HepG2 (cell line): ENCODE results near the gene SRSF7. TPM values are rescaled to one million over a fixed set of nuclear protein-coding genes. Genes with fewer than 3 reads are reported as not detected.

Experiments
- CCAR2 ChIP-seq: fragments of 200-400 bp; formaldehyde crosslinking; optimal IDR thresholded peaks from 2 replicates; pipeline ENCODE3; 2018; ENCODE audit warnings: low read depth, mild to moderate bottlenecking, low read length, moderate library complexity
- CHD2 ChIP-seq: IDR thresholded peaks from 2 replicates; pipeline ENCODE4 v1.6.1; 2011; ENCODE audit warnings: low read depth, low read length, improper control_type of control experiment
- FLYWCH1 ChIP-seq: sonication (generic); formaldehyde crosslinking; IDR thresholded peaks from 2 replicates; pipeline ENCODE4 v1.8.1; 2023; ENCODE audit warnings: mild to moderate bottlenecking, missing genetic modification reagents
- HNRNPUL1 ChIP-seq: fragments of 200-400 bp; formaldehyde crosslinking; IDR thresholded peaks from 2 replicates; pipeline ENCODE4 v1.6.1; 2017; ENCODE audit warnings: low read depth, mild to moderate bottlenecking, low read length, moderate library complexity
- IKZF5 ChIP-seq: IDR thresholded peaks from 2 replicates; pipeline ENCODE4 v1.6.1; 2018; ENCODE audit warnings: missing genetic modification reagents, mild to moderate bottlenecking, missing compliant biosample characterization
- KDM1A ChIP-seq: IDR thresholded peaks from 2 replicates; pipeline ENCODE4 v1.6.1; 2016; ENCODE audit warnings: missing compliant biosample characterization
- KMT2B ChIP-seq: IDR thresholded peaks from 2 replicates; pipeline ENCODE4 v1.6.1; 2016; ENCODE audit warnings: missing genetic modification reagents, missing compliant biosample characterization
- MAFK ChIP-seq, 2 experiments: IDR thresholded peaks in 1 of 2; conservative IDR thresholded peaks in 1 of 2; 2 replicates each; pipeline ENCODE4 v1.6.1; 2011; ENCODE audit warnings: improper control_type of control experiment in 2 of 2, low read length in 2 of 2
- RFXAP ChIP-seq: sonication (generic); formaldehyde crosslinking; IDR thresholded peaks from 2 replicates; pipeline ENCODE4 v1.4.0; 2020; ENCODE audit warnings: missing genetic modification reagents, borderline replicate concordance
- SRY ChIP-seq: sonication (generic); formaldehyde crosslinking; IDR thresholded peaks from 2 replicates; pipeline ENCODE4 v1.8.0; 2022; ENCODE audit warnings: mild to moderate bottlenecking, missing genetic modification reagents
- UBTF ChIP-seq: sonication (generic); formaldehyde crosslinking; IDR thresholded peaks from 2 replicates; pipeline ENCODE4 v1.4.0; 2020; ENCODE audit warnings: mild to moderate bottlenecking, missing genetic modification reagents
- ZKSCAN1 ChIP-seq: fragments of 150-350 bp; IDR thresholded peaks from 2 replicates; pipeline ENCODE4 v1.6.1; 2014; ENCODE audit warnings: low read length
- ZNF12 ChIP-seq: sonication (generic); formaldehyde crosslinking; IDR thresholded peaks from 2 replicates; pipeline ENCODE4 v1.5.0; 2020; ENCODE audit warnings: missing genetic modification reagents
- ZNF652 ChIP-seq: IDR thresholded peaks from 2 replicates; pipeline ENCODE4 v1.6.1; 2016; ENCODE audit warnings: low read depth, borderline replicate concordance
- ZNF670 ChIP-seq: sonication (generic); formaldehyde crosslinking; IDR thresholded peaks from 2 replicates; pipeline ENCODE4 v1.8.0; 2022; ENCODE audit warnings: mild to moderate bottlenecking, missing genetic modification reagents, borderline replicate concordance
- ZNF770 ChIP-seq: sonication (generic); formaldehyde crosslinking; IDR thresholded peaks from 2 replicates; pipeline ENCODE4 v1.5.0; 2020; ENCODE audit warnings: mild to moderate bottlenecking, missing genetic modification reagents
- polyA plus RNA-seq, 8 experiments: library from polyadenylated mRNA; depleted of rRNA in 3 of 8; stranded (reverse) in 7 of 8; unstranded in 1 of 8; fragments of >200 nt; fragmentation: Illumina TruSeq in 4 of 8; extraction: Trizol in 4 of 8; gene quantifications; 2 replicates each; pipeline versions ENCODE4 v1.2.1 to v1.2.3, GENCODE V29; 2011 to 2016; ENCODE audit warnings: low read depth in 4 of 8, missing spikeins in 1 of 8, mixed read lengths in 1 of 8; ENCODE audit not compliant: insufficient read depth in 1 of 8
- total RNA-seq, 5 experiments: library from RNA; depleted of rRNA; stranded (reverse); fragments of >200 nt; fragmentation: Illumina TruSeq; extraction: Trizol; gene quantifications; 2 replicates each; pipeline ENCODE4 v1.2.3, GENCODE V29; 2016; ENCODE audit warnings: low read depth in 1 of 5
- TF ChIP-seq, protein P1 (sequence below): sonication (generic); formaldehyde crosslinking; IDR thresholded peaks from 2 replicates; pipeline ENCODE4 v1.4.0; 2020; ENCODE audit warnings: mild to moderate bottlenecking, missing genetic modification reagents
- TF ChIP-seq, protein P2 (sequence below): sonication (generic); formaldehyde crosslinking; IDR thresholded peaks from 2 replicates; pipeline ENCODE4 v1.4.0; 2020; ENCODE audit warnings: mild to moderate bottlenecking, missing genetic modification reagents, borderline replicate concordance

Gene SRSF7
- total and polyA plus RNA-seq, 2 of the 13 experiments (the other 11 are each of a cell fraction or from before 2014, with no cell fraction given): 172 to 275 TPM

DNA sequence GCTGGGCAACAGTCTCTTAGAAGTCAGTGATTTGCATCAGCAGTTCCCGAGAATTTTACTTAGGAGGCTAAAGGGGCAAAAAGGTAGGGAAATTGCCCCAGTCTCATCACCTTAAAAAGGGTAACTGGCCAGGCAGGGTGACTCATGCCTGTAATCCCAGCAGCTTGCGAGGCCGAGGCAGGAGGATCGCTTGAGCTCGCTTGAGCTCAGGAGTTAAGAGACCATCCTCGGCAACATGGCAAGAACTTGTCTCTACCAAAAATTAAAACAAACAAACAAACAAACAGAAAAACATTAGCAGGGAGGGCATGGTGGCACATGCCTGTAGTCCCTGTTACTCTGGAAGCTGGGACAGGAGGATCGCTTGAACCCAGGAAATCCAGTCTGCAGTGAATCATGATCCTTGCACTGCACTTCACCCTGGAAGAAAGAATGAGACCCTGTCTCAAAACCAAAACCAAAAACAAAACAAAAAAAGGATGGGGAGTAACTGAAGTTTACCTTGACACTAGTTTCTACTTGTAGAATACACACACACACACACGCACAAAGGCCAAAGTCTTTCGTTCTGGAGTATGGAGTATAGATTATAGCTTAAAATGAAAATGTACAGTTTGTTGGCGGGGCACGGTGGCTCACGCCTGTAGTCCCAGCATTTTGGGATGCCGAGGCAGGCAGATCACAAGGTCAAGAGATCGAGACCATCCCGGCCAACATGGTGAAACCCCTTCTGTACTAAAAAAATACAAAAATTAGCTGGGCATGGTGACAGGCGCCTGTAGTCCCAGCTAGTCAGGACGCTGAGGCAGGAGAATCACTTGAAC lies 24.1 kb upstream of the SRSF7 start (continued):
- TF ChIP-seq ZNF770 (CRISPR knock-in tag) (peak; percentile 96), ZNF12 (CRISPR knock-in tag) (no peak), CCAR2 (peak; percentile 53), FLYWCH1 (no peak), SRY (CRISPR knock-in tag) (no peak), HNRNPUL1 (no peak), ZKSCAN1 (no peak), RFXAP (CRISPR knock-in tag) (no peak), KDM1A (0 out of 2 replicates have a peak, but pooled peaks have one; percentile 7), ZNF652 (no peak), UBTF (CRISPR knock-in tag) (no peak), CHD2 (no peak), KMT2B (CRISPR knock-in tag) (no peak), MAFK (conservative IDR thresholded peaks at IDR 0.05 in 1 of 2, IDR thresholded peaks at IDR 0.05 in 1 of 2; ENCODE audit: low read length in 2 of 2) (no peak), IKZF5 (CRISPR knock-in tag) (no peak), ZNF670 (CRISPR knock-in tag) (no peak)
- TF ChIP-seq, protein P1, sequence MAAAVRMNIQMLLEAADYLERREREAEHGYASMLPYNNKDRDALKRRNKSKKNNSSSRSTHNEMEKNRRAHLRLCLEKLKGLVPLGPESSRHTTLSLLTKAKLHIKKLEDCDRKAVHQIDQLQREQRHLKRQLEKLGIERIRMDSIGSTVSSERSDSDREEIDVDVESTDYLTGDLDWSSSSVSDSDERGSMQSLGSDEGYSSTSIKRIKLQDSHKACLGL (CRISPR knock-in tag): no peak
- TF ChIP-seq, protein P2, sequence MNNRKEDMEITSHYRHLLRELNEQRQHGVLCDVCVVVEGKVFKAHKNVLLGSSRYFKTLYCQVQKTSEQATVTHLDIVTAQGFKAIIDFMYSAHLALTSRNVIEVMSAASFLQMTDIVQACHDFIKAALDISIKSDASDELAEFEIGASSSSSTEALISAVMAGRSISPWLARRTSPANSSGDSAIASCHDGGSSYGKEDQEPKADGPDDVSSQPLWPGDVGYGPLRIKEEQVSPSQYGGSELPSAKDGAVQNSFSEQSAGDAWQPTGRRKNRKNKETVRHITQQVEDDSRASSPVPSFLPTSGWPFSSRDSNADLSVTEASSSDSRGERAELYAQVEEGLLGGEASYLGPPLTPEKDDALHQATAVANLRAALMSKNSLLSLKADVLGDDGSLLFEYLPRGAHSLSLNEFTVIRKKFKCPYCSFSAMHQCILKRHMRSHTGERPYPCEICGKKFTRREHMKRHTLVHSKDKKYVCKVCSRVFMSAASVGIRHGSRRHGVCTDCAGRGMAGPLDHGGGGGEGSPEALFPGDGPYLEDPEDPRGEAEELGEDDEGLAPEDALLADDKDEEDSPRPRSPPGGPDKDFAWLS (CRISPR knock-in tag): no peak
